SK-N-DZ (cell line): ENCODE measurements around the gene SH3BP2.

ENCODE experiments used
- DNase-seq: peaks from one replicate; pipeline ENCODE4 v3.0.0-alpha.2; 2015; ENCODE audit warnings: low spot score

Gene SH3BP2

DNA sequence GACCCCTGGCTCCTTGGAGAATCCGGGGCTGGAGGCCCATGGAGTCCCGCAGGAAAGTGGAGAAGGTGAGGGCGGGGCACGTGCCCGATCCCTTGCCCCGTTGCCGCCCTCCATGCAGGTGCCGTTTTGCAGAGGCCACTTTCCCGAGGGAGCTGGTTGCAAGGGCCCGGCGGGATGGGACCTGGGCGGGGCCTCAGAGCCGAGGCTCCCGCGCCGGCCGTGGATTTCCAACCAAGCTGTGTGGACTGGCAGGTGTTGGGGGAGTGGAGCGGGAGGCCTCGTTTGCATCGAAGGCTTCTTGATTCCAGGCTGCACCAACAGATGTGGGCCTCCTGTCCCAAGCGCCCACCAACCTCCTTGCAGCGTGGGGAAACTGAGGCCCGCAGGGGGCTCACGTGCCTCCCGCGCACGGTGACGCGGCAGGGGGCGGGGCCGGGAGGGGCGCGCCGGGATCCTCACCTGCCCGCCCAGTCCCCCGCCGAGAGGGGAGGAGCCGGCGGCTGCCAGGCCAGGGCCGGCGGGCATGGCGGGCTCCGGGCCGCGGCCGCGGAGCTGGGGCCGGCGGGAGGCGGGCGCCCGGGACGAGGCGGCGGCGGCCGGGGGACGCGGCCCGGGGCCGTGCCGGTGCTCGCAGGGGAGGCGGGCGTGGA, 24.9 kb downstream of the SH3BP2 start:
- peak; percentile 42 for DNase-seq

DNA sequence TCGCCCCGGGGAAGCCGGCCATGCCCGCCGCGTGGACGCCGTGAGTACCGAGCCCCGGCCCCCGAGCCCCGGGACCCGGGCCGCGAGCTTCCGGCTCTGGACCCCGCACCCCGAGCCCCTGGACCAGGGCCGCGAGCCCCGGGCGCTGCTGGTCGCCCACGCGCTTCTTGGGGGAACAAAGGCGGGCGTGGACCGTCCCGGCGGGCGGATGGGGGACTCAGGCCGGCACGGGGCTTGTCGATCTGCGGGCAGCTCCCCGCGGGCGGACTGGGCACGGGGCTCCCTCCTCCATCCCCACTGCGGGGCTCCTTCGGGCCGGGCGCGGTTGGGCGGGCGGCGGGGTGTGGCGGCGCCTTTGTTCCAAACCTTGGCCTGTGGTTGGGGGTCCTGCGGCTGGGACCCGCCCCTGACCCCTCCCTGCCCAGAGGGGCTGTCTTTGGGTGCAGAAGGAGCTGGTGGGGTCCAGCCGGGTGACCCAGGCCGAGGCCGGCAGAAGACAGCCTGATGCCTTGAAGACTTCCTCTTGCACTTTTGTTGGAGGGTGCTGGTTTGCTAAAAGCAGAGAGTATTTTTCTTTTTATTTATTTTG, 25.6 kb downstream of the SH3BP2 start:
- peak; percentile 31 for DNase-seq

- no peak for DNase-seq
These were observed 26.6 kb downstream of the SH3BP2 start for GRCh38 chr4:2819244-2820215.

- DNase-seq, result no peak
These were observed 27.5 kb downstream of the SH3BP2 start for GRCh38 chr4:2820216-2820982.

DNA sequence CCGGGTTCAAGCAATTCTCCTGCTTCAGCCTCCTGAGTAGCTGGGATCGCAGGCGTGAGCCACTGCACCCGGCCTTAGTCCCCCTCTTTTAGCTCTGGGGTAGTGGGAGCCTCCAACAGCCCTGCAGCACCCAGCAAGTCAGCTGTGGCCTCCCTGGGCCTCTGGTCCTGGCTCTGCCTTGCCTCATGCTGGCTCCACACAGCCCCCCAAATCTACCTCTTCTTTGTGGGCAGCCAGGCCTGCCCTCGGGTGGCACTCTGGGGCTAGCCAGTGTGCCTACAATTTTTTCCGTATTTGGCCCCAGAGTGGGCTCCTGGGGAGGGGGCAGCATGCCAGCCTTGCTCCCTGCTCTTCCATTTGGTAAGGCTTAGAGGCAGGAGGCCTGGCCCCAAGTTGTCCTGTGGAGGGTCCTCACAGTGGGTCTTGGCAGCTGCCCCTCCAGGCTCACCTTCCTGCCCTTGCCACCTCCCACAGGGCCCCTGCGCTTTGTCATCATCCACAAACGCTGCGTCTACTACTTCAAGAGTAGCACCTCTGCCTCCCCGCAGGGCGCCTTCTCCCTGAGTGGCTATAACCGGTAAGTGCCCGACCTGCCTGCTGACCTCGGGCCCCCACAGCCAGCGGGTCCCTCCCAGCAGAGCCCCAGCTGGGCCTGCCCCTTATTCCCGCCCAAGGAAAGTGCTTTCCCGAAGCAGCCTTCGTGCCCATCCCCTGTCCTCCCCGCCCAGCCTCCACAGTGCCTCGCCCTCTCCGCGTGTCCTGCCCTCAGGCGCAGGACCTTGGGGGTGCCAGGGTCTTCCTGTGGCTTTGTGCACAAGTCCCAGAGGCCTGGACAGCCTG, 29.8 kb downstream of the SH3BP2 start:
- DNase-seq, result no peak

DNA sequence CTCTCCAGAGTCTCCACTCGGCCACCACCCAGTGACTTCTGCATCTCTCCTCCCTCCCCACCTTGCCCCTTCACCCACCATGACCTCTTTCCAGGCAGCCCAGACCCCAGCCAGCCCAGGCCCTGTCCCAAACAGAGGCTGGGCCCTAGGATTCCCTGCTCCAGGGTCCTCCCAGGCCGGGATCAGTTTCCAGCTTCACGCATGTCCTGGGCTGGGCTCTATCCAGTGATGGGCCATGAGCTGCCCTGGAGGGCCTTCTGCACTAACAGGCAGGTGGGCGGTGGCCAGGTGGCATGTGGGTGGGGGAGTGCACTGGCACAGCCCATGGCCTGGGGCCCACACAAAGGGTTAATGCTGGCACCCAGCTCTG, 30.4 kb downstream of the SH3BP2 start:
- DNase-seq, result no peak

- DNase-seq, result no peak
These were observed 30.9 kb downstream of the SH3BP2 start for GRCh38 chr4:2823671-2824328.

GRCh38 chr4:2824329-2824835, 31.5 kb downstream of the SH3BP2 start:
- no peak for DNase-seq

DNA sequence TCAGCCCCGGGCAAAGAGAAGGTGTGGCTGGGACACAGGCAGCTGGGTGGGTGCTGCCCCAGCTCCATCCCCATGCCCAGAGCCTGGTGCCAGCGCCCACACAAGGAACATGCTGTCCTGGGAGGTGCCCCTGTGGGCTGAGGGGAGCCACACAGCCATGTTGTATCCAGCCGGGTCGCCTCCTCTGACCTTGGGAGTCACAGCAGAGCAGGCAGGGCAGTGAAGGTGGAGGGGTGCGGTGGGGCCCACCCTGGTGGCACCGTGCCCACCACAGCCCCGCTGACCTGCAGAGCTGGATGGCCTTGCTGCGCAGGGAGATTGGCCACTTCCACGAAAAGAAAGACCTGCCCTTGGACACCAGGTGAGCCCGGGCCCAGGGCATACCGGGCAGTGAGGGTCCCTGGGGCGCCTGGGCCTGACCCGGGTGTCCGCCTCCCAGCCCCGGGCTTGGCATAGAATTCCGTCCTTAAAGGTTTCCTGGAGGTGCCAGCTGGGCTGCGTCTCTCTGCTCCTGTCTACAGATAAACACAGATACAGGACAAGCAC, 32.0 kb downstream of the SH3BP2 start:
- DNase-seq, result no peak

GRCh38 chr4:2825740-2826139, 32.9 kb downstream of the SH3BP2 start:
- no peak for DNase-seq

DNA sequence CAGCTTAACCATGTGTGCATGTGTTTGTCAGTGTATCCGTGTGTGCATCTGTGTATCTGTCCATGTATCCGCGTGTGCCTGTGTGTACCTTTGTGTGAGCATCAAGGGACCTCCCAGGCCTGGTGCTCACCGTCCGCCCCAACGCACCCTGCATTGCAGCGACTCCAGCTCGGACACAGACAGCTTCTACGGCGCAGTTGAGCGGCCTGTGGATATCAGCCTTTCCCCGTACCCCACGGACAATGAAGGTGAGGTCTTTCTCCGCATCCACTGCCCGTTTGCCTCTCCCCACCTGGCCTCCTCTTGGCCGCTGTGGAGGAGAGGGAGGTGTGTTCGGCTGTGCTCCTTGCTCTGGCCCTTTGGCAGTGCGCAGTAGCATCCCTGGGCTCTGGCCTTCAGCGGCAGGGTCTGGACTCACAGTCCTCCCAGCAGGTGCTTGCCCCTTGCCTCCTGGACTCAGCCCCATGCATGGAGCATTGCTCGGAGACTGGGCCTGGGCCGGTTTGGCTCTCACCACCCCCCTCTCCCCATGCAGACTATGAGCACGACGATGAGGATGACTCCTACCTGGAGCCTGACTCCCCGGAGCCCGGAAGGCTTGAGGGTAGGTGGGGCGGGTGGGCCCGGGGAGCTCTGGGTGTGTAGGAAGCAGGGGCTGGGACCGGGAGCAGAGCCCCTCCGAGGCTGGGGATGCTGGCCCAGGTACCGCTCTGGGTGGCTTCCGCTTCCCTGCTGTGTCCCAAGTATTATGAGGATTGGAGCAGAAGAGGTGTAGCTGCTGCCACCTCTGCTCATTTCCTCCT, 34.4 kb downstream of the SH3BP2 start:
- DNase-seq, result no peak

DNA sequence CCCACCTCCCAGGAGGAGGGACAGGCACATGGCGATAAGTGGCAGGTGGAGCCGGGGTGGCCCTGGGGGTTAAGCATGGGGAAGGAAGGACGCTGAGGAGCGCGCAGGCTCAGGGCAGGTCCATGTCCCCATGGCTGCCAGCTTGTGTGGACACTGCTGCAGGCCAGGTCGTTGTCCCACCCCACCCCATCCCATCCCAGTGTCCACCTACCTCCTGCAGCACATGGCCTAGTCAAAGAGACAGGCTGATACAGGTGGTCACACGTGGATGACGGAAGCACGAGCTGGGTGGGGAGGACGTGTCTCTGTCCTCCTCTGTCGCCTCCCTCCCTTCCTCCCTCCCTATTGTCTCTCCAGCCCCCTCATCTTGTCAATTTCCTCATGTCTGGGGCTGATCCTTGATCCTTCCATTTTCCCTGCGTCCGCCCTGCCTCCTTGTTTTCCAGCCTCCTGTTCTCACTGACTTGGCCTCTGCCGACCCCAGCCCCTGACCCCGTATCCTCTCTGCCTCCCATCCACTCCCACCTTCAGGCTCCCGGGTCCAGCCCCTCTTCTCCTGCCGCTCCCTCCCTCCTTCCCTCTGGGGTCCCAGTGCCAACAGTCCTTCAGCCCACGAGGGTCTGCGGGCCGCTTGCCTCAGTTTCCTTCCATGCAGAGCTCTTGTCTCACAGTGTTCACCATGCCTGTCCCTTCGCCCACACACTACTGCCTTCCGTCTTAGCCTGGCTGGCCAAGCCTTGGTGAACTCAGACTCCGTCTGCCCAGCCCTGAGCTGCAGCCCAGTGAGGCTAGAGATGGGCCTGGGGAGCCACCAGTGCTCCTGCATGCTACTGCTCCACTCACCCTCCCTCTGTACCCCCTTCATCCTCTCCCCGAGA, 35.2 kb downstream of the SH3BP2 start:
- no peak for DNase-seq

DNA sequence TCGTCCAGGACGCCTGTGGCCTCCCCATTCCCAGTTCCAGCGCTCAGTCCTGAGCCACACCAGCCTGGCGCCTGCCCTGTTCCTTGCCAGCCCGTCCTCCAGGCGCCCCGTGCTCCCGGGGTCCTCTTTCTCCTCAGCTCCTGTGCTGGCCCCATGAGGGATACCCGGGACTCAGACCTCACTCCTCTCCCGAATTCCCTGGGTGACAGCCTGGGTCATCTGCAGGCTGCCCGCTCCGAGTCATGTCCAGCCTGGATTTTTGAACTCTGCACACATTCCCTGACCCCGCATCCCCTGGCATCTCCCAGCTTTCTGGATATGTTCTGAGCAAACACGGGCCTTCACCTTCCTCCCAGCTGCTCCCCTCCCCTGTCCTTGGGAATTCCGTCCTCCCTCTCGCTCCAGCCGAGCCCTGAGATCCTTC, 35.9 kb downstream of the SH3BP2 start:
- DNase-seq, result no peak

DNA sequence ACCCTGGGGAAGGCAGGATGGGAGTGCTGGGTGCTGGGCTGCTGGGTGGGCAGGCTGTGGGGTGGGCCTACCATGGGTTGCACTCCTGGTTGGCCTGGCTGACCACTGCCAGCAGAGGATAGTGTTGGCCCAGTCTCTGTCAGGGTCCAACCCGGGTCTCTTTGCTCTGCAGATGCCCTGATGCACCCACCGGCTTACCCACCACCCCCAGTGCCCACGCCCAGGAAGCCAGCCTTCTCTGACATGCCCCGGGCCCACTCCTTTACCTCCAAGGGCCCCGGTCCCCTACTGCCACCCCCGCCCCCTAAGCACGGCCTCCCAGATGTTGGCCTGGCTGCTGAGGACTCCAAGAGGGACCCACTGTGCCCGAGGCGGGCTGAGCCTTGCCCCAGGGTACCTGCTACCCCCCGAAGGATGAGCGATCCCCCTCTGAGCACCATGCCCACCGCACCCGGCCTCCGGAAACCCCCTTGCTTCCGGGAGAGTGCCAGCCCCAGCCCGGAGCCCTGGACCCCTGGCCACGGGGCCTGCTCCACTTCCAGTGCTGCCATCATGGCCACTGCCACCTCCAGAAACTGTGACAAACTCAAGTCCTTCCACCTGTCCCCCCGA, 36.5 kb downstream of the SH3BP2 start:
- no peak for DNase-seq

GRCh38 chr4:2829933-2830451, 37.1 kb downstream of the SH3BP2 start:
- no peak for DNase-seq

DNA sequence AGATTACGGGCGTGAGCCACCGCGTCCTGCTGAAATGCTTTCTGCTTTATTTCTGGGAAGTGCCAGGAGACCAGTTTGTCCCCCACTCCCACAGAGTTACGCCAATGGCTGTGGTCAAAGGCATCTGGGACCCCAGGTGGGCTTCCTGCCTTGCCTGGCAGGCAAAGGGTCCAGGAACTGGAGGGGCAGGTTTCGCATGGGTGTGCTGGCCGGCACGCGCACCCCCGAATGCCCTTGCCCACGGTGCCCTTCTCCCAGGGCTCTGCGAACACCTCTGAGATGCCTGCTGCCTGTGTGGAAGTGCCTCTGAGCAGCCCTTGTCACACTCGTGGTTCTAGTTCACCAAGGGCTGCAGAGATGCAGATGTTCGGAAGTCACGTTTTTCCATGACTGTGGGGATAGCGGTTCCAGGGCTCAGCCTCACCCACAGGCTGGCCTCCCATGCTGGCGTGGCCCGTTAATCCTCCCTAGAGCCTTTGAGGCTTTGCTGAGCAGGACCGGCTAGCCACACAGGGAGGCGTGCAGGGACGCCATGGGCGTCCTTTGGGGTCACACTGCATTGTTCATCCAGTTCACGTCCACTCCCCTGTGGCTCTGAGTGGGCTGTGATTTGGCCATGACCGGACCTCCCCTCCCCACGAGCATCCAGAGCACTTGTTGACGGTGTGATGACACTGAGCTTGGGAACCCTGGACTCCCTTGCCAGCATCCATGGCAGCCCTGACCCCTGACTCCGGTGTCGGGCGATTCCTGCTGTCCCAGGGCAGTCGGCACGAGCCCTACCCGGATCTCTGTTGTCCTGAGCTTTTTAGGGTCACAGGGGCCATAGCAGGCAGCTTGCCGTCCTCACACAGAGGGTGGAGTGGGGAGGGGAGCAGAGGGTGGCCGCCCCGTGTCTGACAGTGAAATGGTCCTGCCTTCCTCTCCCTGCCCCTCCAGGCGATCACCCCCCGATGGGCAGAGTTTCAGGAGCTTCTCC, 38.0 kb downstream of the SH3BP2 start:
- no peak for DNase-seq
